Measurements from ENCODE around the gene CLIC4.

The CLIC4 gene

DNA sequence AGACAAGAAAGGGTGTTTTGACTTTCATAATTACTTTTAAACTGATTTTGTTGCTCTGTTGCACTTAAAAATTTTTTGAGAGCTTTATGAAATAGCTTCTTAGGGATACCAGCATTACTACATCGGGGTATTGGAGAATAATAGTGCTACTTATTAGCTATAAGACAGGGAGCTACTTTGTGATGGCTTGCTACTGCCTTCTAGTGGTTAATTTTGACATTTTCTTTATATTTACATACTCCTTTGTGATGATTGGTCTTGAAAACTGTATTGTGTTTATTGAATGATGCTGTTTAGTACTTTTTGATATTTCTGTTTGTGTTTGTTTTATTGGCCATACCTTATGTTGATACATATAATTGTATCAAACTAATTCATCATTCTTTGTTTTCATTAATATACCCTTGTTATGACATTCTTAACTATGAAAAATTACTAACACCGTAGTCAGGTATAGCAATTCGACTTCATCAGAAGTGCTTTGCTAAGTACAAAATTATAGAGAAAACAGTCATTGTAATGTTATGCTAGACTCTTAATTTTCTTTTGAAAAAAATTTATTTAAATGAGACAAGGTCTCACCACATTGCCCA, 85.5 kb downstream of the CLIC4 start:
- H3K36me3 ChIP-seq (ENCODE audit: insufficient read depth): no peaks in the 10 kb centered on the region
- peaks cover 38% of the 10 kb centered on the region; the same call in 1 of the 2 replicates for H3K79me2 ChIP-seq (ENCODE audit: insufficient read depth, low read depth)
- H3K4me3 ChIP-seq (IDR thresholded peaks at IDR 0.05; ENCODE audit: insufficient read depth, low read depth, low read length): no peak overlapping the region
- H3K27ac ChIP-seq: no peak overlapping the region
- no peak overlapping the region for H3K4me2 ChIP-seq
- TF ChIP-seq, protein P1, sequence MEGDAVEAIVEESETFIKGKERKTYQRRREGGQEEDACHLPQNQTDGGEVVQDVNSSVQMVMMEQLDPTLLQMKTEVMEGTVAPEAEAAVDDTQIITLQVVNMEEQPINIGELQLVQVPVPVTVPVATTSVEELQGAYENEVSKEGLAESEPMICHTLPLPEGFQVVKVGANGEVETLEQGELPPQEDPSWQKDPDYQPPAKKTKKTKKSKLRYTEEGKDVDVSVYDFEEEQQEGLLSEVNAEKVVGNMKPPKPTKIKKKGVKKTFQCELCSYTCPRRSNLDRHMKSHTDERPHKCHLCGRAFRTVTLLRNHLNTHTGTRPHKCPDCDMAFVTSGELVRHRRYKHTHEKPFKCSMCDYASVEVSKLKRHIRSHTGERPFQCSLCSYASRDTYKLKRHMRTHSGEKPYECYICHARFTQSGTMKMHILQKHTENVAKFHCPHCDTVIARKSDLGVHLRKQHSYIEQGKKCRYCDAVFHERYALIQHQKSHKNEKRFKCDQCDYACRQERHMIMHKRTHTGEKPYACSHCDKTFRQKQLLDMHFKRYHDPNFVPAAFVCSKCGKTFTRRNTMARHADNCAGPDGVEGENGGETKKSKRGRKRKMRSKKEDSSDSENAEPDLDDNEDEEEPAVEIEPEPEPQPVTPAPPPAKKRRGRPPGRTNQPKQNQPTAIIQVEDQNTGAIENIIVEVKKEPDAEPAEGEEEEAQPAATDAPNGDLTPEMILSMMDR (conservative IDR thresholded peaks at IDR 0.05; ENCODE audit: low read depth, low read length): peak; percentile 85
- no peaks in the 10 kb centered on the region; the same call in 1 of the 2 replicates for H4K20me1 ChIP-seq (ENCODE audit: insufficient read depth)
- H3K27me3 ChIP-seq (ENCODE audit: insufficient read depth, low read depth): no peaks in the 10 kb centered on the region
- peaks cover 59% of the 10 kb centered on the region for H3K4me1 ChIP-seq (ENCODE audit: low read depth, poor library complexity, severe bottlenecking)
- H3K9ac ChIP-seq: no peak overlapping the region
- no peak overlapping the region for H2AFZ ChIP-seq (ENCODE audit: low read depth)

DNA sequence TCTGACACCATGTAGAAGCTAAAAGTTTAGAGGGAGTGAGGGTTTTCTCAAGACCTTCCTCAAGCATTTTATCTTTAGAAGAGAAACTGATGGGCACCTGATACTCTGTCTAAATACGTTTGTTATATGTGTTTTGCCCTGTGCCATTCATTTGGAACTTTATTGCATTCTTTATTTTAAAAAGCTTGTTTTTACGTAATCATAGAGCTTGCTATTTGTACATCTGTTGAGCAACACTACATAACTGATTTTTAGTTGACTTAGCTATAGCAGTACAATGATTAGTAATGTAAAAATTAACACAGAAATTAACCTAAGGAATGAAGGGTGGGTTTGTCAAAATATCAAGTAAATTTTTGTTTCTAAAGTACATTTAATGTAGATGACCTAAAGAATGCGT, 96.3 kb downstream of the CLIC4 start:
- no peaks in the 10 kb centered on the region for H3K4me1 ChIP-seq (ENCODE audit: low read depth, poor library complexity, severe bottlenecking)
- TF ChIP-seq, protein P1 (conservative IDR thresholded peaks at IDR 0.05; ENCODE audit: low read depth, low read length): no peak
- no peak overlapping the region for H3K27ac ChIP-seq
- no peaks in the 10 kb centered on the region for H3K36me3 ChIP-seq (ENCODE audit: insufficient read depth)
- no peaks in the 10 kb centered on the region for H4K20me1 ChIP-seq (ENCODE audit: insufficient read depth)
- no peak overlapping the region for H2AFZ ChIP-seq (ENCODE audit: low read depth)
- peaks cover under 1% of the 10 kb centered on the region for H3K79me2 ChIP-seq (ENCODE audit: insufficient read depth, low read depth)
- no peak overlapping the region for H3K9ac ChIP-seq
- no peak overlapping the region for H3K4me3 ChIP-seq (IDR thresholded peaks at IDR 0.05; ENCODE audit: insufficient read depth, low read depth, low read length)
- H3K27me3 ChIP-seq (ENCODE audit: insufficient read depth, low read depth): no peaks in the 10 kb centered on the region
- no peak overlapping the region for H3K4me2 ChIP-seq

DNA sequence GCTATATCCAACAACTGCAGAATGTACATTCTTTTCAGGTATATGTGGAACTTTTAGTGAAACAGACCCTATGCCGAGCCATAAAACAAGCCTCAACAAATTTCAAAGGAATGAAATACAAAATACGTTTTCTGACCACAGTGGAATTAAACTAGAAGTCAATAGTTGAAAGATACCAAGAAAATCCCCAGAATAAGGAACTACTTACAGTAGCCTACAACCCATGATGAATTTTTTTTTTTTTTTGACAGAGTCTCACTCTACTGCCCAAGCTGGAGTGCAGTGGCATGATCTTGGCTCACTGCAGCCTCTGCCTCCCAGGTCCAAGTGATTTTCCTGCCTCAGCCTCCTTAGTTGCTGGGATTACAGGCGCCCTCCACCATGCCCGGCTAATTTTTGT, 101.4 kb downstream of the CLIC4 start:
- no peak overlapping the region for H3K27ac ChIP-seq

DNA sequence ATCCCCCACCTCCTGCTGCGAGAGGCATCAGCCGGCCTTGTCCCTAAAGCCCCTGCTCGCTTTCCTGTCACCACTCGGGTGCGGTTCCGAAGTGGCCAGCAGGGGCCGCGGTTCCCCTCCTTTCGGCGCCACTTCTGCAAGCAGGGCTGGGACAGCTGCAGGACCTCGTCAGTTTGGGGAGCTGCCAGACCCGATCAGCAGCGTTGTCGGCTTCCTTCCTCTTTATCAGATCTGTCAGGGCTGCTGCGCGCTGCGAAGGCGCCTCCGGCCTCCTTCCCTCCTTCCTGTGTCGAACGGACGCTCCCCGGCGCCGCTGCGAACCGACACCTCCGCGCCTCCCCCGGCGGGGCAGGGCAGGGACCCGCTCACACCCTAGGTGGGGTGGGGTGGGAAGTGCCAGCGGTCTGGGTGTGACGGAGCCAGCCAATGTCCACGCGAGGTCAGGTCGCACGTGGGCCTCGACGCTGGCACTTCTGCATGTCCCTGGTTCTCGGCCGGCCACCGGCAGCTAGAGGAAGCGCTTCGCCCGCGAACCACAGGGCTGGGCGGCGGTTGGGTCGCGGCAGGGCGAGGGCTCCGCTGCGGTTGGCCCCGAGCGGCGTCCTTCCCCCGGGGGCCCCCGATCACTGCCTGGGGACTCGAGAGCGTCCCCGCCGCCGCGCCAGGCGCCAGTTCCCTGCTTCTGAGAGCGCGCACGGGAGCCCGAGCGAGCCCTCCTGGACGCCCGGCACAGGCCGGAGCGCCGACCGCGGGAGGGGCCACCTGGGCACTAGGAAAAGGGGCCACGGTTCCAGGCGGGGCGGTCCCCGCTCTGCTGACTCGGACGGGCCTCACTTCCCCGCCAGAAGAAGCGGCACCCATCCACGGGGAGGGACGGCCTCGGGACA, 103.0 kb downstream of the CLIC4 start:
- Histone ChIP-seq H3K4me3 (IDR thresholded peaks at IDR 0.05; ENCODE audit: insufficient read depth, low read depth, low read length) (peak overlapping the region; percentile 85), H3K4me2 (peak overlapping the region; percentile 82), H3K4me1 (ENCODE audit: low read depth, poor library complexity, severe bottlenecking) (peaks cover 17% of the 10 kb centered on the region), H3K27me3 (ENCODE audit: insufficient read depth, low read depth) (no peaks in the 10 kb centered on the region; the same call in 1 of the 2 replicates), H3K36me3 (ENCODE audit: insufficient read depth) (no peaks in the 10 kb centered on the region), H3K79me2 (ENCODE audit: insufficient read depth, low read depth) (no peaks in the 10 kb centered on the region), H3K9ac (peak overlapping the region; percentile 53), H2AFZ (ENCODE audit: low read depth) (peak overlapping the region; percentile 91), H4K20me1 (ENCODE audit: insufficient read depth) (no peaks in the 10 kb centered on the region), H3K27ac (peak overlapping the region; percentile 37; the same call in 1 of the 2 replicates)
- TF ChIP-seq, protein P1 (conservative IDR thresholded peaks at IDR 0.05; ENCODE audit: low read depth, low read length): peak; percentile 82

More for the DNA sequence above, 101.4 kb downstream of the CLIC4 start:
- H3K79me2 ChIP-seq (ENCODE audit: insufficient read depth, low read depth): no peaks in the 10 kb centered on the region
- H3K4me1 ChIP-seq (ENCODE audit: low read depth, poor library complexity, severe bottlenecking): peaks cover 17% of the 10 kb centered on the region
- H3K27me3 ChIP-seq (ENCODE audit: insufficient read depth, low read depth): no peaks in the 10 kb centered on the region; the same call in 1 of the 2 replicates
- H3K4me3 ChIP-seq (IDR thresholded peaks at IDR 0.05; ENCODE audit: insufficient read depth, low read depth, low read length): no peak overlapping the region
- H3K9ac ChIP-seq: no peak overlapping the region
- no peak overlapping the region for H2AFZ ChIP-seq (ENCODE audit: low read depth)
- no peaks in the 10 kb centered on the region for H3K36me3 ChIP-seq (ENCODE audit: insufficient read depth)
- no peaks in the 10 kb centered on the region for H4K20me1 ChIP-seq (ENCODE audit: insufficient read depth)
- TF ChIP-seq, protein P1 (conservative IDR thresholded peaks at IDR 0.05; ENCODE audit: low read depth, low read length): no peak
- H3K4me2 ChIP-seq: no peak overlapping the region
